Epithelial cell of proximal tubule (primary cell): ENCODE data around the gene UBASH3A. TPM values are rescaled to one million over a fixed set of nuclear protein-coding genes. Genes with fewer than 3 reads are reported as not detected.

Source experiments
- DNase-seq: peaks from one replicate; pipeline ENCODE4 v3.0.0-alpha.2; 2011; ENCODE audit warnings: low read depth
- H3K4me3 ChIP-seq: 2 replicates; pipeline ENCODE4 v1.5.1; 2011; ENCODE audit warnings: low read depth, mild to moderate bottlenecking, low read length
- CTCF ChIP-seq: conservative IDR thresholded peaks from 2 replicates; pipeline ENCODE4 v1.5.1; 2012; ENCODE audit warnings: low read depth, mild to moderate bottlenecking, low read length
- total RNA-seq: library from RNA; depleted of rRNA; stranded (reverse); fragments of >200 nt; gene quantifications from 2 replicates; pipeline ENCODE4 v1.2.3, GENCODE V29; 2015

The UBASH3A gene
- total RNA-seq, 1 donor from 2014 or later = not detected

DNA sequence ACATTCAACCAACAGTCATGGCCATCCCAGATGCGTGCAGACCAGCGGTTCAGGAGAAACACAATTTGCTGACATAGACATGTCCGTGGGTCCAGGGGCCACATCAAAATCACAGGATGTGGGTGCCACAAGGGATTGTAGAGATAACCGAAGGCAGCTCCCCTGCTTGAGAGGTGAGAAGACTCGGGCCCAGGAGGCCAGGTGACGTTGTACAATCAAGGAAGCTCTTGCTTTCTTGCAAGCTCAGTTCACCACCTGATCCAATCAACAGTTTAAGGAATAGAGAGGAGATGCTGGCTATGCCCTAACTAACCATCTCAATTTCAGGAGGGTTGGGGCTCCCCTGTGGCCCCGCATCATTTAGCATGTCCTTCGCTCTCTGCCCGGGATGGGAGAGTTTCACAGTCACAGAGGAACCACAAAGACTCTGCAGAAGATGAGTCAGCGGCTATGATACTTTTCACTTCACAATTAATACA lies 19.5 kb downstream of the UBASH3A start:
- H3K4me3 ChIP-seq = no peak overlapping the region
- DNase-seq = no peak
- TF ChIP-seq CTCF = no peak

GRCh38 chr21:42423685-42424084 lies 20.0 kb downstream of the UBASH3A start:
- TF ChIP-seq CTCF = no peak
- H3K4me3 ChIP-seq = no peak overlapping the region
- no peak for DNase-seq

- no peak for DNase-seq
- H3K4me3 ChIP-seq = no peak overlapping the region
- no peak for TF ChIP-seq CTCF
These were observed 21.3 kb downstream of the UBASH3A start for GRCh38 chr21:42424914-42425541.

GRCh38 chr21:42425591-42425990 lies 21.9 kb downstream of the UBASH3A start:
- DNase-seq = no peak
- no peak for TF ChIP-seq CTCF
- no peak overlapping the region for H3K4me3 ChIP-seq

DNA sequence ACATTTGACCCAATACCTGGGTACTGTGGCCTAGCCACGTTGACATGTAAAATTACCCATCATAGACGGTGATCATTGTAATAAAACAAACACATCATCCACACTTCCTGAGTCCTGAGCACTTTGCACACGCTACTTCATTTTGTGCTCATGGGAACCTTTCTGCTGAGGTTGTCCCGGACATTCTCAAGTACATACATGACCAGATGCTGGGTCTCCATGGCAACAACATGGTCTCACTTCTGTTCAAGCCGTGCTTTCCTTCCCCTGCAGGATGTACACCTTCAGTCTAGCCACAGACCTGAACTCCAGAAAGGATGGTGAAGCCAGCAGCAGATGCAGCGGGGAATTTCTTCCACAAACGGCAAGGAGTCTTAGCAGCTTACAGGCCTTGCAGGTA lies 22.7 kb downstream of the UBASH3A start:
- no peak for DNase-seq
- H3K4me3 ChIP-seq = no peak overlapping the region
- no peak for TF ChIP-seq CTCF

DNA sequence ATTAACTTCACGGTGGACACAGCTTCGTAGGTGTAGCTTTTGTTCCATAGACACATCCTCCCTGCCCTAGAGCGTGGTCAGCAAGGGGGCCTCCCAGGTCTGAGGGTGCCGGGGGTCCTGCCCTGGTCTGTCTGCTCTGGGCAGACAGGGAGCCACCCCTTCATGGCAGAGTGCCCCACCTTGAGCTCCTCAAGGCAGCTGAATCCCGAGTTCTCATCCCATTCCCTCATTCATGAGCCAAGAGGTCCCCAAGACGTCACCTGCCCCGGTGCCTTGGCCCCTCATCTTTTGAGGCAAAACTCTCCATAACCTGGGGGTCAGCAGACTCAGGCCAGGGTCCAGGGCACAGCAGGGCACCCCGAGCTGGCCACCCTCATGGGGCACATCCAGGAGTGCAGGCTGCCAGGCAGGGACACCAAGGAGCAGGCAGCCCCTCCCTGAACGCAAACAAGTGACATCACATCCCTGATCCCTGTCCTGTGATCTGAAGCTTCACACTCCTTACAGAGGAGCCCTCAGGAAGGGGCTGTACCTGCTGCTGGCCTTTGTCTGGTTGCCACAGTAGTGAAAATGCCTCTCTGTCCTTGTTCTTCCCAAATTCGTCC lies 23.3 kb downstream of the UBASH3A start:
- no peak overlapping the region for H3K4me3 ChIP-seq
- no peak for DNase-seq
- no peak for TF ChIP-seq CTCF
